Measurements from ENCODE around the gene MYL12A. TPM values are rescaled to one million over a fixed set of nuclear protein-coding genes. Genes with fewer than 3 reads are reported as not detected.
A peak's percentile ranks its signal among the peaks of the same experiment; 100 is the strongest.

The MYL12A gene
- total RNA-seq, 2 experiments from 2014 or later = 405 to 423 TPM

DNA sequence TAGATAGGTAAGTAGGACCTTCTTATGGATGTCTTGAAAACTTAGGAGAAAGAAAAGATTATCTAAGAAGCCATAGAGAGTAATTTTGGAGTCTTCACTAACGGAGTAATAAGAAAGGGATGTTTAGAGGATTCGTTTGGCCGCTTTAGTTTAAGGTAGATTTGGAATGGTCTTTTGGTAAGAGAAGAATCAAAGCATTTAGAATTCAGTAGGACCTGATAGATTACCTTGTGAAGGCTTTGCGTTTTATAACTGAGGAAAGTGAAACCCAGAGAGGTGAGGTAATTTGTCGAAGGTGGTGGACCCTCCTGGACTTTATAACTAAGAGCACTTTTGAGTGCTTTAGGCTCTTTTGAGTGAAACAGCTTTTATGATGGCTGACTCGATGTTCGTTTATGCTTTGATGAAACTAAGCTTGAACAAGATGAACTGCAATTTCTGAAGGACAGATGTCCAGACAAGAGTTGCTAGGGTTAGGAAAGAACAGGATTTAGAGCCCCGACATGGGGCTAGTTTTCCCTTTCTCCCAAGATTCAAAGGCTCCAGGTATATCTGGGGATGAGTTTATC, 15.6 kb downstream of the MYL12A start:
- TF ChIP-seq, protein P1, sequence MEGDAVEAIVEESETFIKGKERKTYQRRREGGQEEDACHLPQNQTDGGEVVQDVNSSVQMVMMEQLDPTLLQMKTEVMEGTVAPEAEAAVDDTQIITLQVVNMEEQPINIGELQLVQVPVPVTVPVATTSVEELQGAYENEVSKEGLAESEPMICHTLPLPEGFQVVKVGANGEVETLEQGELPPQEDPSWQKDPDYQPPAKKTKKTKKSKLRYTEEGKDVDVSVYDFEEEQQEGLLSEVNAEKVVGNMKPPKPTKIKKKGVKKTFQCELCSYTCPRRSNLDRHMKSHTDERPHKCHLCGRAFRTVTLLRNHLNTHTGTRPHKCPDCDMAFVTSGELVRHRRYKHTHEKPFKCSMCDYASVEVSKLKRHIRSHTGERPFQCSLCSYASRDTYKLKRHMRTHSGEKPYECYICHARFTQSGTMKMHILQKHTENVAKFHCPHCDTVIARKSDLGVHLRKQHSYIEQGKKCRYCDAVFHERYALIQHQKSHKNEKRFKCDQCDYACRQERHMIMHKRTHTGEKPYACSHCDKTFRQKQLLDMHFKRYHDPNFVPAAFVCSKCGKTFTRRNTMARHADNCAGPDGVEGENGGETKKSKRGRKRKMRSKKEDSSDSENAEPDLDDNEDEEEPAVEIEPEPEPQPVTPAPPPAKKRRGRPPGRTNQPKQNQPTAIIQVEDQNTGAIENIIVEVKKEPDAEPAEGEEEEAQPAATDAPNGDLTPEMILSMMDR (IDR thresholded peaks at IDR 0.05) = no peak
- Mint-ChIP-seq H3K27ac (peak overlapping the region; percentile 91), H3K36me3 (ENCODE audit: low read depth) (peaks cover 18% of the 10 kb centered on the region), H3K4me3 (peak overlapping the region; percentile 91), H3K4me1 (ENCODE audit: low read depth) (peaks cover 57% of the 10 kb centered on the region), H3K9me3 (no peaks in the 10 kb centered on the region), H3K27me3 (no peaks in the 10 kb centered on the region)
- POLR2A ChIA-PET = interaction anchor here (0.7 to 2.2 kb wide), 7 partner anchors 12 to 342 kb away, joined by 3 to 10 read pairs (median 4); no protein-coding TSS in a partner anchor
- DNase-seq = no peak
- intact Hi-C loops (cut with micrococcal nuclease) = loop anchor here (5.0 kb wide), 2 partner anchors 189 to 691 kb away; partner anchors contain the start of genes METTL4, NDC80 and TGIF1
- CTCF ChIA-PET = interaction anchor here (0.7 to 1.7 kb wide), 10 partner anchors 11 to 402 kb away, joined by 3 to 16 read pairs (median 3); no protein-coding TSS in a partner anchor
- ATAC-seq = no peak

DNA sequence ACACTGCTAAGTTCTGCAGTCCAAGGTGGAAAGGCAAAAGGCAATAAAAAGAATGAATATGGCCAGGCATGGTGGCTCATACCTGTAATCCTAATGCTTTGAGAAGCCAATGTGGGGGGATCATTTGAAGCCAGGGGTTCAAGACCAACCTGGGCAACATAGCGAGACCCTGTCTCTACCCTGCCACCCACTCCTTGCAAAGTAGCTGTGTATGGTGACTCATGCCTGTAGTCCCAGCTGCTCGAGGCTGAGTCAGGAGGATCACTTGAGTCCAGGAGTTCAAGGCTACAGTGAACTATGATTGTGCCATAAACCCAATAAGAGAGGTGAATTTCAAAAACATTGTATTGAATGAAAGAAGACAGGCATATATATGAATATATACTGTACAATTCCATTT, 16.8 kb downstream of the MYL12A start:
- TF ChIP-seq, protein P1 (IDR thresholded peaks at IDR 0.05) = no peak
- ChIA-PET POLR2A (interaction anchor here (1.6 to 2.2 kb wide), 2 partner anchors 15 to 330 kb away, joined by 5 to 10 read pairs; no protein-coding TSS in a partner anchor), CTCF (interaction anchor here (1.0 to 1.7 kb wide), 3 partner anchors 12 to 401 kb away, joined by 3 to 16 read pairs (median 4); no protein-coding TSS in a partner anchor)
- Mint-ChIP-seq H3K4me3 (peak overlapping the region; percentile 12), H3K4me1 (ENCODE audit: low read depth) (peaks cover 57% of the 10 kb centered on the region), H3K27ac (peak overlapping the region; percentile 29), H3K27me3 (no peaks in the 10 kb centered on the region), H3K9me3 (no peaks in the 10 kb centered on the region), H3K36me3 (ENCODE audit: low read depth) (peaks cover 21% of the 10 kb centered on the region)
- DNase-seq (peak; percentile 36), ATAC-seq (no peak)
- intact Hi-C loops (cut with micrococcal nuclease) = loop anchor here (5.0 kb wide), 2 partner anchors 188 to 692 kb away; partner anchors contain the start of genes METTL4, NDC80 and TGIF1

DNA sequence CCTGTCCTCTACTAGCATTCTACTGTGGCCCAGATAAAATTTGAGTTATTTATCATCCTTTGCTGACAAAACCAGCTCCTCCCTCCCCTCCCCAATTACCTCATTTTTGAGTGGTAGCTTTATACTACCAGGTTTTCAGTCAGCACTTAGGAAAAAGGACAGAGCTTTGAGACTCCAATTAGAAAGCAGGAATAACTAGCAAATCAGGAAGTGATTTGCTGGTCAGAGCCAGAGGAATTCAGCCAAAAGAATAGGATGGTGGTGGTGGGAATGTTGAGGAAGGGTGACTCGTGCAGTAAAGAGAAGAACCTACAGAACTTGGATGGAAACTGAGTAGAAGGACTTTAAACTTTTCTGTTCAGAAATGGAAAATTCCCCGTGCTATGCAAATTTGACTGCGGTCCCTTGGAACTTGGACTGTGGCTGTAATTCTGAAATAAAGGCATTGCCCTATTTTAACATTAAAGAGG, 18.0 kb downstream of the MYL12A start:
- no peaks in the 10 kb centered on the region for H3K27me3 Mint-ChIP-seq
- H3K4me1 Mint-ChIP-seq (ENCODE audit: low read depth) = peaks cover 66% of the 10 kb centered on the region
- TF ChIP-seq, protein P1 (IDR thresholded peaks at IDR 0.05) = no peak
- no peak overlapping the region for H3K4me3 Mint-ChIP-seq
- peak overlapping the region; percentile 55 for H3K27ac Mint-ChIP-seq
- ATAC-seq = no peak
- DNase-seq = no peak
- intact Hi-C loops (cut with micrococcal nuclease) = no loop called here
- CTCF ChIA-PET = interaction anchor here (1.3 to 1.6 kb wide), 2 partner anchors 32 to 400 kb away, joined by 5 to 11 read pairs; no protein-coding TSS in a partner anchor
- POLR2A ChIA-PET = interaction anchor here (0.7 kb wide), 1 partner anchor 250 kb away, joined by 3 read pairs; no protein-coding TSS in a partner anchor
- no peaks in the 10 kb centered on the region for H3K9me3 Mint-ChIP-seq
- H3K36me3 Mint-ChIP-seq (ENCODE audit: low read depth) = peaks cover 23% of the 10 kb centered on the region

DNA sequence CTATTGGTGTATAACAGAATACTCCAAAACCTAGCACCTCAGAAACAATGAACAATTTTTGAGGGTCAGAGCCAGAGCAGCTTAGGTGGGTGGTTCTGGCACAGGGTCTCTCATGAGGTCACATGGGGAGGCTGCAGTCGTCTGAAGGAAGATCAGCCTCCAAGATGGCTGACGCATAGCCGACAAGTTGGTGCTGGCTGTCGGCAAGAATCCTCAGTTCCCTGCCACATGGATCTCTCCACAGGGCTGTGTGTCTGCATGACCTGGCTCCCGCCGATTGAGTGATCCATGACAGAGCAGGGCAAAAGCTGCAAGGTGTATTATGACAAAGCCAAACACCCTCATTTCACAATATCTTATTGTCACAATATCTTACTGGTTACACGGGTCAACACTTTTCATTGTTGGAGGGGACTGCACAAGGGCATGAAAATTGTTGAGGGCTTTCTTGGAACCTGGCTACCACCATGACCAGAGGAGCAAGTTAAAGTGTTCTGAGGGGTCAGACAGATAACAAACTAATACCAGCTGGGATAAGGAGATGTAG, 18.5 kb downstream of the MYL12A start:
- no peak for ATAC-seq
- no peak for DNase-seq

More for the DNA sequence above, 18.5 kb downstream of the MYL12A start:
- CTCF ChIA-PET = interaction anchor here (1.3 to 1.7 kb wide), 3 partner anchors 19 to 399 kb away, joined by 5 to 11 read pairs (median 5); partner anchors contain the start of gene MYL12A
- peaks cover 25% of the 10 kb centered on the region for H3K36me3 Mint-ChIP-seq (ENCODE audit: low read depth)
- intact Hi-C loops (cut with micrococcal nuclease) = no loop called here
- POLR2A ChIA-PET = no interaction called here
- TF ChIP-seq, protein P1 (IDR thresholded peaks at IDR 0.05) = no peak
- no peaks in the 10 kb centered on the region for H3K9me3 Mint-ChIP-seq
- peak overlapping the region; percentile 71 for H3K27ac Mint-ChIP-seq
- H3K27me3 Mint-ChIP-seq = no peaks in the 10 kb centered on the region
- H3K4me1 Mint-ChIP-seq (ENCODE audit: low read depth) = peaks cover 70% of the 10 kb centered on the region
- H3K4me3 Mint-ChIP-seq = no peak overlapping the region
